Stimulated activated CD4-positive, alpha-beta T cell treated with anti-CD3 and anti-CD28 coated beads, Interleukin-1b, Interleukin-23, amount 100 ng/mL, for 1 hour (primary cell): ENCODE data around the gene RNF10.
A peak's percentile ranks its signal among the peaks of the same experiment; 100 is the strongest.
"Not testable (repeated sequence)": the region's sequence is repeated elsewhere in the genome, so short reads cannot be mapped to it uniquely, and the experiment has no call there.

ENCODE experiments used
- DNase-seq, 2 donors: peaks; one replicate each; pipeline ENCODE4 v3.0.0-alpha.2; 2020; ENCODE audit warnings: low read depth in 2 of 2

The RNF10 gene

GRCh38 chr12:120579179-120579578, 45.0 kb downstream of the RNF10 start:
- DNase-seq = no peak

DNA sequence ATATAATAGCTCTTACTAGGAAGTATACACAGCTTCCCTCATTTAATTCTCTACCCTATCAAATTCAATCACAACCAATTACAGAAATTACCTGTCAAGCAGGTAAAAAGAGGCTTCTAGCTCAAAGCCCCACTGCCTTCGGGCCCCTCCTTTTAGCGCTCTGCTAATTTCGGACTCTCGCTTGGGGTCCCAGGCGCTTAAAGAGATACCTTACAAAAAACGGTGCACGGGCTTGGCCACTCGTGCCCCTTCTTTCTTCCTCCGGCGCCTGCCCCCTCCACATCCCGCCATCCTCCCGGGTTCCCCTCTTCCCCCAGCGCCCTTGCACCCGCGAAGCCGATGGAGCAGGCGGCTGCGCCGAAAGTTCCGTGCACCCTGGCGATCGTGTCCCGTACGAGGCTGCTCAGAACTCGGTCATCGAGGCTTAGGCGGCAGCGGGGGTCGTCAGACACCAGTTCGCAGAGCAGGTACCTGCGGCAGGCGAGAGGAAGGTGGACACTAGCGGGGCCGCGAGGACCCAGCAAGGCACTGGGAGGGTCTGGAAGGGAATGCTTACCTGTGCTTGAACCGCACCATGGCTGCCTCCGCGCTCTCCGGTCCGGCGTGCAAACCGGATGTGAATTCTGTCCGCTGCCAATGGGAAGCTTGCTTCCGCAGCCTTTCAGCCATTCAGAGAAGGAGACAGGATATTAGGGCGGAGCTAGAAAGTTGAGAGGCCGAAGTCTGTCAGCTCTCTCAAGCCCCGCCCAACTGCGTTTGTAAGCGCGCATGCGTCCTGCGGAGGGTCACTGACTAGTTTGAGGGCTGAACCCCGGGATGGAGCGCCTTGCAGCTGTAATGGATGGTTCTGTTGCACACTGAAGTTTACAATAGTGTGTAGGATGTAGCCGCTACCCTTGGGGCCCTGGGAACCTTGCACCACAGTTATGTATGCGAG, 46.9 kb downstream of the RNF10 start, which contains the start of gene POP5:
Gene POP5, minus strand, starts transcription at position 616 of the 937 bp plus-strand sequence. Its CDS starts 40 bp downstream, at position 576.
- DNase-seq = peak; percentile 78 to 81

- no peak for DNase-seq
These were observed 47.8 kb downstream of the RNF10 start for GRCh38 chr12:120581998-120582397.

GRCh38 chr12:120583478-120584030, 49.4 kb downstream of the RNF10 start:
- peak; percentile 78 to 82 for DNase-seq

DNA sequence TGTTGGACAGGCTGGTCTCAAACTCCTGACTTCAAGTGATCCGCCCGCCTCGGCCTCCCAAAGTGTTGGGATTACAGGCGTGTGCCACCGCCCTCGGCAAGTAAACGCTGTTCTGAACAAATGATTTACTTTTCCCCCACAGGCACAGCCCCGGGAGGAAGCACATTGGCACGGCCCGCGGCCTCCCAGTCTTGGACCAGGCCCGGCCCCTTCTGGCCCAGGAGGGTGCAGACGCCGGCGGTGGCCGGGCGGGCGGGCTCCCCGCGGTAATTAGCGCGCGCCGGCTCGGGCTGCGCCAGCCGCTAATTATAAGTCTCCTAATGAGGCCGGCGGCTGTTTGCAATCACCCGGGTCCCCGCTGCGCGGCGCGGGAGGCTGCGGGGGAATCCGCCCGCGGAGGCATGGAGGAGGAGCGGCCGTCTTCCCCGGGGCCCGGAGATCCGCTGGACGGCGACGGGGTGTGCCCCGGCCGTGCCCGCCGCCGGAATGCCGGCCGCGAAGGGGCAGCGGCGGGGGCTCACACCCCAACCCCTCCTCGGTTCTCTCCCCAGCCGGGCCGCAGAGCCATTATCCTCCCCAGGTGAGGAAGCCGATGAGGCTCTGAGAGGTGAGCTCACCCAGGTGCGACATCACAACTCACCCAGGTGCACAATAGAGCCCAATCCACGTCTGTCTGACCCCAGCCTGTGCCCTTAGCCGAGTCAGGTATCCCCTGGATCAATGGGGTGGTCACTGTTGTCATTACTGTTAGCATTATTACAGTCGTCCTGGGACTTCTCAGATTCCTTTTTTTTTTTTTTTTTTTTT, 50.4 kb downstream of the RNF10 start:
- peak in 1 of 2 donors; percentile 38 for DNase-seq

- no peak for DNase-seq
These were observed 52.0 kb downstream of the RNF10 start for GRCh38 chr12:120586206-120586605.

GRCh38 chr12:120586860-120587259, 52.7 kb downstream of the RNF10 start:
- no peak for DNase-seq

DNA sequence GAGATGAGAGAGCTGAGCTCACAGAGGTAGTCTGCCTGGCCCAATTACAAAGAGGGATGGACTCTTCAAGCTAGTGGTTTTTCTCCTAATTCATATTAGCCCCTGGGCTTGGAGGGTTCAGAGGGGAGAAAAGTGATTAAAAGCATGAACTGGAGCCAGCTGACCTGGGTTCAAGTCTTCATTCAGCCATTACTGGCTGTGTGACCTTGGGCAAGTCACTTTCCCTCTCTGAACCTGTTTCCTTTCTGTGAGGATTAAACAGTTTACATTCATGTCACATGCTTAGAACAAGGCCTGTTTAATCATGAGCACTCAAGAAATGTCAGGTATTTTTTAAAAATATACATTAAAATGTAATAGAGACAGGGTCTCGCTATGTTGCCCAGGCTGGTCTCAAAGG, 54.2 kb downstream of the RNF10 start:
- DNase-seq = no peak

GRCh38 chr12:120588948-120589930, 55.1 kb downstream of the RNF10 start:
- no peak for DNase-seq

DNA sequence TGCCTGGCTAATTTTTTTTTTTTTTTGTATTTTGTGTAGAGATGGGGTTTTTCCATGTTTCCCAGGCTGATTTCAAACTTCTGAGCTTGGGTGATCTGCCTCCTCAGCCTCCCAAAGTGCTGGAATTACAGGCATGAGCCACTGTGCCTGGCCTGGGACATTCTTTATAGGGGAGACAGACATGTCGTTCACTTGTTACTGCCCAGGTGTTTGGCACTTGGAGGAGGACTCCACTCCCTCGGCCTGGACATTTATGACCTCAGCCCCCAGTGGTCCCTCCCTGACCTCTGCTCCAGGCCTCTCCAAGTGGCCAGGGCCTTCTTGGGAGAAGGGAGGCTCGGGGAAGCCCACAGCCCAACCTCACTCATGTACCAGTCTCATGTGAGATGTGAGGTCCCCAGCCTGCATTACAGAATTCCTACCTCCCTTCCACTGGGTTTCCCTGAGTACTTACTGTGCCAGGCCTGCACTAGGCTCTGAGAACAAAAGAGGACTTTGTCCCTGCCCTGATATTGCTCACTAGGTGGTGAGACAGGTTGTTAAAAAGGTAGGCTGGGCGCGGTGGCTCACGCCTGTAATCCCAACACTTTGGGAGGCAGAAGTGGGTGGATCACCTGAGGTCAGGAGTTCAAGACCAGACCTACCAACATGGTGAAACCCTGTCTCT, 56.7 kb downstream of the RNF10 start:
- DNase-seq = no peak

GRCh38 chr12:120592121-120593049, 58.2 kb downstream of the RNF10 start:
- DNase-seq = no peak

DNA sequence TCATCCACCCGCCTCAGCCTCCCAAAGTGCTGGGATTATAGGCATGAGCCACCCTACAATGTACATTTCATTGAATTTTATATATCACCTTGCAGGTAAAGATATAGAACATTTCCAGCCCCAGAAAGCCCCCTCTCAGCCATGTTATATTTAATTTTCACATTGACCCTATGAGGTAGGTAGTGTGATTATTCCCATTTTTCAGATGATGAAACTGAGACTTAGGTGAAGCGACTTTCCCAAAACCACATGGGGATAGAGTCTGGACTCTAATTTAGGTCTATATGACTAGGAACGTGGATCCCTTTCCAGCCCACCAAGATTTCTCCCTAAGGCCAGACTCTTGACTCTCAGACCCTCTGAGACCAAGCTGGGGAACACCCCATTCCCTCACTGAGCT, 62.7 kb downstream of the RNF10 start:
- DNase-seq = no peak

- no peak for DNase-seq
These were observed 63.7 kb downstream of the RNF10 start for GRCh38 chr12:120597861-120598260.

GRCh38 chr12:120598674-120599463, 64.7 kb downstream of the RNF10 start:
- DNase-seq = no peak

DNA sequence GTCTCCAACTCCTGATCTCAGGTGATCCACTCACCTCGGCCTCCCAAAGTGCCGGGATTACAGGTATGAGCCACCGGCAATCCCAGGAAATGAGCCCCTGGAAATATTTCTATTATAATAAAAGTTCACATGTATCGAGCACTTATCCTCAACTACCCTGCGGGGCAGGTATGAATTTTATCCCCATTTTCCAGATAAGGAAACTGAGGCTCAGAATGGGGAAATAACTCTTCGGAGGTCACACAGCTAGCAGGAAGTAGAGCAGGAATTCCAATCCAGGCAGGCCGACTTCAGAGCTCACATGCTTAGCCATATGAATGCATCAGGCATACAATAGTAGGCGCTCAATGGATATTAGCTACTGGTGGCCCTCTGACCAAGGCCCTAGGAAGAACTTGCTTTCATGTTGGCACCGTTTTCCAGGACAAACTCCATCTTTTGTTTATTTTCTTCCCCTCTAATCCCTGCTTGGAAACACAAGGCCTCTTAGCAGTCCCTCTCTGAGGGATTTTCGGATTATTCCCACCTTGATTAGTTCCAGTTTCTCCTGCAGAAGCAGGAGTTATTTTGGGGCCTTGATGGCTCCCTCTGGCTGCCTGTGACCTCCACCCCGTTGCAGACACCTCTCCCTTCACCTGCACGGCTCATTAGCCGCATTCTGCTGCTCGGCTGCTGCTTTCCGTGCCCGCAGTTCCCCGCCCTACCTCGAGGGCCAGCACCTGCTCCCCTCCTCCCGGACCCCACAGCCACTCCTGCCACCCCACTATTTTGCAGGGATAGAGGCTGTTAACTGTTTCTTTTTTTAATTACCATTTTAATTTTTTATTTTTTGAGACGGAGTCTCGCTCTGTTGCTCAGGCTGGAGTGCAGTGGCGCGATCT, 65.8 kb downstream of the RNF10 start:
- no peak for DNase-seq

DNA sequence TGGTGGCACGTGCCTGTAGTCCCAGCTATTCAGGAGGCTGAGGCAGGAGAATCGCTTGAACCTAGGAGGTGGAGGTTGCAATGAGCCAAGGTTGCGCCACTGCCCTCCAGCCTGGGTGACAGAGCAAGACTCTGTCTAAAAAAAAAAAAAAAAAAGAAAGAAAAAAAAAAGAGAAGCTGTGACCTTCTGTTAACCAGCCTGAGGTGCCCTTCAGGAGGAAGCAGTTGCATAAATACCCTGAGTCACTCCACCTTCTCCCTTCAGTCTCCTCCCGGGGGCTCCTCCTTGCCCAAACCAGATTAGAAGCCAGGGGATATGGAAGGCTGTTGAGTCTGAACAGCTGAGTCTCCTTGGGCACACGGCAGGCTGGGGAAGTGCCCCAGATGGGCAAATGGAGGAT, 68.3 kb downstream of the RNF10 start:
- not testable (repeated sequence) for DNase-seq

- no peak for DNase-seq
These were observed 76.4 kb downstream of the RNF10 start for GRCh38 chr12:120610560-120610959.

GRCh38 chr12:120611534-120611933, 77.4 kb downstream of the RNF10 start:
- not testable (repeated sequence) for DNase-seq
